ENCODE data around the gene IFIT3.

- TF ChIP-seq REST (IDR thresholded peaks at IDR 0.05; ENCODE audit: low read depth), result no peak
- TF ChIP-seq MAX (IDR thresholded peaks at IDR 0.05), result no peak
- no peak for TF ChIP-seq YY1 (IDR thresholded peaks at IDR 0.05; ENCODE audit: low read depth)
- no peak for TF ChIP-seq NFIC (IDR thresholded peaks at IDR 0.05)
- TF ChIP-seq TEAD4 (IDR thresholded peaks at IDR 0.05), result no peak
- TF ChIP-seq TCF12 (IDR thresholded peaks at IDR 0.05; ENCODE audit: low read depth), result no peak
- no peak for TF ChIP-seq CREB1 (IDR thresholded peaks at IDR 0.05; ENCODE audit: low read depth)
- TF ChIP-seq RAD21 (IDR thresholded peaks at IDR 0.05; ENCODE audit: low read depth), result no peak
- no peak for TF ChIP-seq TAF1 (IDR thresholded peaks at IDR 0.05; ENCODE audit: low read depth)
- TF ChIP-seq FOXM1 (IDR thresholded peaks at IDR 0.05; ENCODE audit: borderline replicate concordance, low read depth), result no peak
- no peak for TF ChIP-seq EP300 (IDR thresholded peaks at IDR 0.05; ENCODE audit: borderline replicate concordance)
These were observed 35.1 kb downstream of the IFIT3 start for GRCh38 chr10:89362929-89363328.

Measured in Ishikawa (cell line).